IPS-NIHi11 (cell line): ENCODE results near the gene CD177.
A peak's percentile ranks its signal among the peaks of the same experiment; 100 is the strongest.
"Not testable (repeated sequence)": the region's sequence is repeated elsewhere in the genome, so short reads cannot be mapped to it uniquely, and the experiment has no call there.

Experiments used
- DNase-seq: peaks from one replicate; pipeline ENCODE4 v3.0.0; 2012; ENCODE audit warnings: mixed read lengths, low spot score

Gene CD177

GRCh38 chr19:43332058-43332922, 21.2 kb upstream of the CD177 start:
- DNase-seq: no peak

GRCh38 chr19:43336508-43336907, 17.0 kb upstream of the CD177 start:
- not testable (repeated sequence) for DNase-seq

GRCh38 chr19:43337737-43338136, 15.7 kb upstream of the CD177 start:
- no peak for DNase-seq

- DNase-seq: no peak
These were observed 15.0 kb upstream of the CD177 start for GRCh38 chr19:43338530-43338929.

- not testable (repeated sequence) for DNase-seq
These were observed 14.1 kb upstream of the CD177 start for GRCh38 chr19:43339243-43339930.

- DNase-seq: not testable (repeated sequence)
These were observed 13.4 kb upstream of the CD177 start for GRCh38 chr19:43340101-43340500.

- not testable (repeated sequence) for DNase-seq
These were observed 12.4 kb upstream of the CD177 start for GRCh38 chr19:43341098-43341497.

- DNase-seq: not testable (repeated sequence)
These were observed 11.4 kb upstream of the CD177 start for GRCh38 chr19:43342104-43342503.

- DNase-seq: not testable (repeated sequence)
These were observed 9.1 kb upstream of the CD177 start for GRCh38 chr19:43344347-43344925.

GRCh38 chr19:43349813-43350212, 3.7 kb upstream of the CD177 start:
- not testable (repeated sequence) for DNase-seq

GRCh38 chr19:43351998-43352746, 1.3 kb upstream of the CD177 start:
- DNase-seq: no peak

GRCh38 chr19:43354305-43354627, 780 bp downstream of the CD177 start:
- peak; percentile 74 for DNase-seq

GRCh38 chr19:43356749-43357148, 3.3 kb downstream of the CD177 start:
- DNase-seq: not testable (repeated sequence)

- no peak for DNase-seq
These were observed 8.7 kb downstream of the CD177 start for GRCh38 chr19:43362179-43362578.

- no peak for DNase-seq
These were observed 9.3 kb downstream of the CD177 start for GRCh38 chr19:43362745-43363144.

GRCh38 chr19:43365677-43366076, 12.2 kb downstream of the CD177 start:
- DNase-seq: not testable (repeated sequence)

- DNase-seq: no peak
These were observed 14.3 kb downstream of the CD177 start for GRCh38 chr19:43367822-43368221.

- not testable (repeated sequence) for DNase-seq
These were observed 15.4 kb downstream of the CD177 start for GRCh38 chr19:43368897-43369296.

- DNase-seq: no peak
These were observed 18.4 kb downstream of the CD177 start for GRCh38 chr19:43371909-43372308.

- no peak for DNase-seq
These were observed 19.0 kb downstream of the CD177 start for GRCh38 chr19:43372462-43372861.

GRCh38 chr19:43377624-43378023, 24.1 kb downstream of the CD177 start:
- not testable (repeated sequence) for DNase-seq

- peak; percentile 35 for DNase-seq
These were observed 26.5 kb downstream of the CD177 start for GRCh38 chr19:43380008-43380407.
